CD4-positive, alpha-beta T cell treated with Interferon alpha-2 for 1 hour (primary cell): ENCODE measurements around the gene ACOT12.
"Not testable (repeated sequence)": the region's sequence is repeated elsewhere in the genome, so short reads cannot be mapped to it uniquely, and the experiment has no call there.

Source experiments
- DNase-seq, 2 donors: peaks; one replicate each; pipeline ENCODE4 v3.0.0-alpha.2; 2020 to 2022

ACOT12 gene

GRCh38 chr5:81398741-81399140, 4.8 kb upstream of the ACOT12 start:
- no peak for DNase-seq

- no peak for DNase-seq
These were observed 3.2 kb upstream of the ACOT12 start for GRCh38 chr5:81397176-81397575.

- DNase-seq, result no peak
These were observed 1.3 kb upstream of the ACOT12 start for GRCh38 chr5:81395262-81395661.

- DNase-seq, result no peak
These were observed 528 bp downstream of the ACOT12 start for GRCh38 chr5:81393430-81393782.

- no peak for DNase-seq
These were observed 4.9 kb downstream of the ACOT12 start for GRCh38 chr5:81389025-81389424.

GRCh38 chr5:81388169-81388568, 5.8 kb downstream of the ACOT12 start:
- DNase-seq, result no peak

- no peak for DNase-seq
These were observed 10.1 kb downstream of the ACOT12 start for GRCh38 chr5:81383867-81384266.

- no peak for DNase-seq
These were observed 22.5 kb downstream of the ACOT12 start for GRCh38 chr5:81371354-81371876.

- DNase-seq, result no peak
These were observed 23.0 kb downstream of the ACOT12 start for GRCh38 chr5:81370912-81371311.

GRCh38 chr5:81365541-81365940, 28.4 kb downstream of the ACOT12 start:
- no peak for DNase-seq

- no peak for DNase-seq
These were observed 30.7 kb downstream of the ACOT12 start for GRCh38 chr5:81363093-81363871.

- no peak for DNase-seq
These were observed 32.3 kb downstream of the ACOT12 start for GRCh38 chr5:81361600-81361999.

GRCh38 chr5:81360640-81361039, 33.3 kb downstream of the ACOT12 start:
- DNase-seq, result no peak

GRCh38 chr5:81359881-81360280, 34.1 kb downstream of the ACOT12 start:
- no peak for DNase-seq

GRCh38 chr5:81359108-81359507, 34.8 kb downstream of the ACOT12 start:
- no peak for DNase-seq

- no peak for DNase-seq
These were observed 38.4 kb downstream of the ACOT12 start for GRCh38 chr5:81355291-81356251.

GRCh38 chr5:81354093-81354492, 39.8 kb downstream of the ACOT12 start:
- no peak for DNase-seq

GRCh38 chr5:81353189-81353588, 40.7 kb downstream of the ACOT12 start:
- DNase-seq, result no peak

- DNase-seq, result no peak
These were observed 43.4 kb downstream of the ACOT12 start for GRCh38 chr5:81350507-81350906.

- no peak for DNase-seq
These were observed 44.8 kb downstream of the ACOT12 start for GRCh38 chr5:81349161-81349560.

GRCh38 chr5:81345411-81346003, 48.4 kb downstream of the ACOT12 start:
- no peak for DNase-seq

GRCh38 chr5:81344736-81345135, 49.2 kb downstream of the ACOT12 start:
- no peak for DNase-seq

- DNase-seq, result not testable (repeated sequence)
These were observed 55.7 kb downstream of the ACOT12 start for GRCh38 chr5:81338213-81338612.
